ENCODE data around the gene TOMM34. TPM values are rescaled to one million over a fixed set of nuclear protein-coding genes. Genes with fewer than 3 reads are reported as not detected.

The TOMM34 gene
- total and polyA plus RNA-seq, 2 of the 13 experiments (the other 11 are each of a cell fraction or from before 2014, with no cell fraction given), result 36.2 to 52.0 TPM

GRCh38 chr20:44930517-44931168, 29.6 kb downstream of the TOMM34 start:
- BruUV-seq (replicated peaks), result no TSS peak
- Histone ChIP-seq H3K4me3 (replicated peaks in 1 of 3; ENCODE audit: insufficient read depth in 1 of 3, low read depth in 2 of 3, low read length in 3 of 3) (no peak overlapping the region), H3K36me3 (replicated peaks in 1 of 2; ENCODE audit: control insufficient read depth in 1 of 2, insufficient read depth in 2 of 2, low read length in 2 of 2) (peaks cover 25 to 63% of the 10 kb centered on the region in 2 experiments), H3K4me1 (ENCODE audit: insufficient read depth, low read length) (no peaks in the 10 kb centered on the region), H3K9ac (ENCODE audit: insufficient read depth, low read depth, low read length) (no peak overlapping the region), H3K27me3 (ENCODE audit: control insufficient read depth in 1 of 2, insufficient read depth in 2 of 2, low read length in 2 of 2) (no peaks in the 10 kb centered on the region), H3K79me2 (ENCODE audit: insufficient read depth, low read length) (no peaks in the 10 kb centered on the region), H3K9me3 (ENCODE audit: low read length) (no peaks in the 10 kb centered on the region), H3K27ac (ENCODE audit: extremely low read length, insufficient read depth, low read length) (no peak overlapping the region), H2AFZ (ENCODE audit: low read length) (no peak overlapping the region), H3K4me2 (ENCODE audit: low read depth, low read length) (no peak overlapping the region), H4K20me1 (ENCODE audit: insufficient read depth, low read length) (no peaks in the 10 kb centered on the region)
- WGBS (ENCODE audit: low lambda C conversion rate), result 96% methylated on average over 18 of the region's 18 CpGs
- CTCF ChIA-PET (ENCODE audit: low intra/inter-chr PET ratio, low total read pairs), result no interaction called here
- POLR2A ChIA-PET, result no interaction called here
- ATAC-seq (no peak), FAIRE-seq (no peak), DNase-seq (ENCODE audit: low spot score) (no peak)
- intact Hi-C loops (cut with micrococcal nuclease; ENCODE audit: unreplicated experiment), result no loop called here
- in situ Hi-C loops (cut with HindIII; ENCODE audit: extremely low pct_ligation_motif_present, low pct_unique_long_range_greater_than_20kb), result no loop called here
- no peak for TF ChIP-seq KDM5A (IDR thresholded peaks at IDR 0.05; ENCODE audit: borderline replicate concordance, low read length)
- no peak for TF ChIP-seq ZKSCAN1 (IDR thresholded peaks at IDR 0.05; ENCODE audit: low read length)
- no peak for TF ChIP-seq TFAP4 (IDR thresholded peaks at IDR 0.05; ENCODE audit: borderline replicate concordance, low read depth)
- no peak for TF ChIP-seq ZNF577 (CRISPR knock-in tag; IDR thresholded peaks at IDR 0.05; ENCODE audit: borderline replicate concordance, low read depth)
- TF ChIP-seq PAXIP1 (CRISPR knock-in tag; conservative IDR thresholded peaks at IDR 0.05), result no peak
- TF ChIP-seq HNRNPK (IDR thresholded peaks at IDR 0.05; ENCODE audit: low read depth, low read length, poor library complexity, severe bottlenecking), result peak; percentile 98
- no peak for TF ChIP-seq SMARCC2 (IDR thresholded peaks at IDR 0.05)
- TF ChIP-seq ZNF652 (CRISPR knock-in tag; IDR thresholded peaks at IDR 0.05; ENCODE audit: borderline replicate concordance, low read depth), result no peak
- TF ChIP-seq KDM3A (CRISPR knock-in tag; IDR thresholded peaks at IDR 0.05; ENCODE audit: low read depth), result no peak
- TF ChIP-seq ZNF556 (CRISPR knock-in tag; IDR thresholded peaks at IDR 0.05; ENCODE audit: borderline replicate concordance), result no peak
- no peak for TF ChIP-seq ZFP90 (CRISPR knock-in tag; IDR thresholded peaks at IDR 0.05; ENCODE audit: borderline replicate concordance)
- no peak for TF ChIP-seq ATF5 (CRISPR knock-in tag; IDR thresholded peaks at IDR 0.05; ENCODE audit: low read depth)
- TF ChIP-seq ZNF646 (CRISPR knock-in tag; IDR thresholded peaks at IDR 0.05), result no peak
